Activated CD4-positive, alpha-beta T cell treated with anti-CD3 and anti-CD28 coated beads for 1 hour (primary cell): ENCODE data around the gene UBR7.

Experiments
- DNase-seq: peaks from one replicate; pipeline ENCODE4 v3.0.0-alpha.2; 2020

UBR7 gene

GRCh38 chr14:93266127-93266526 is 59.1 kb downstream of the UBR7 start:
- no peak for DNase-seq

GRCh38 chr14:93267149-93267711 is 60.2 kb downstream of the UBR7 start:
- DNase-seq: no peak

GRCh38 chr14:93268406-93268805 is 61.4 kb downstream of the UBR7 start:
- no peak for DNase-seq

- DNase-seq: no peak
These were observed 62.4 kb downstream of the UBR7 start for GRCh38 chr14:93269341-93270068.

GRCh38 chr14:93271111-93271510 is 64.1 kb downstream of the UBR7 start:
- DNase-seq: no peak

- no peak for DNase-seq
These were observed 67.2 kb downstream of the UBR7 start for GRCh38 chr14:93274055-93274806.

GRCh38 chr14:93276031-93276716 is 69.1 kb downstream of the UBR7 start:
- no peak for DNase-seq
